ENCODE data around the gene WNT3. TPM values are rescaled to one million over a fixed set of nuclear protein-coding genes. Genes with fewer than 3 reads are reported as not detected.

Gene WNT3
- total and polyA plus RNA-seq, 9 donors = 1.9 to 8.9 (median 2.8) TPM

DNA sequence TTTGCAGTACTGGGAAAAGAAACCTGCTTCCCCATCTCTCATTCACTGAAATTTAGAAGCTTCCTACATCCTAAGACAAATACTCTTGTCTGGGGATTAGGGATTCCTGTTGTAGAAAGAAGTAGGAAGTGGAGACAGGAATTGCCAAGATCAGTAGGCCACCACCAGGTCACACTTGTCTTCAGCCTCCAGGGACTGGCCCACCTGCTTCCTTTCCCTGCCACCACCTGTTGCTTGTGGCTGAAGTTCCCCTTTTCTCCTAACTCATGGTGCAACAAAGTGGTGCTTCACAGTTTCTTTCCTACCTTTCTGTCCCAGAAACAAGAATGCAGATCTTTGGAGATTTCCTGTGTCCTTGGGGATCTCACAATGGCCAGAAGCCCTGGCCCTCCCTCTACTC is 82.4 kb downstream of the WNT3 start:
- Histone ChIP-seq H3K27ac (ENCODE audit: low read length) (no peak overlapping the region), H3K27me3 (ENCODE audit: control insufficient read depth, insufficient read depth, low read length) (no peaks in the 10 kb centered on the region)

DNA sequence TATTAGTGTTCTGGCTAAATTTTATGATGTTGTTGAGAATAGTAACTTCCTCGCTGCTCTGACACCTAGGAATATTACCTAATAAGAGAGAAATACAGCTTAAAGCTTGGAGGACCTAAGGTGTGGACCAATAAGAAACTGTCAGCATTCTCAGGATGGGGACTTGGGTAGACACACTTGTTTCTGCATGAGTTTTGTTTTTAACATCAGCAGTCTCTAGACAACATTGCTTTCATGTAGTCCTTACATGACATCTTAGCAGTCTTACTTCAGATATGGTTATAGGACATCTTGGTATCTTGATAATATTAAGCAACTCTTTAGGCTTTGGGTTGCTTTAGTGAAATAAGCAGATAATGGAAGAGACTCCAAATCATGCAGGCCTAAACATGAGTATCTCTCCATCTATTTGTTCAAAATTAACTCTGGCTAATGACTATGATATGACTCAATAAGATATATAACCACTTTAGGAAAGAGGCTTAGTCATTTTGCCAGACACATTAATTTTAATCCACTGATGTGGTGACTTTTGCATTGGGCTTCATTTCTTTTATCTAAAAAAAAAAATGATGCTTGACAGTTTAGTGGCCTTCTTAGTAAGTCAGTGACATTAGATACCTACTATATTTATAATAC is 84.5 kb downstream of the WNT3 start:
- H3K4me3 ChIP-seq (ENCODE audit: low read length) = no peak overlapping the region
- peaks cover 4% of the 10 kb centered on the region for H3K4me1 ChIP-seq (ENCODE audit: control insufficient read depth, insufficient read depth, low read length)
- WGBS (ENCODE audit: insufficient coverage) = no CpG with 5 or more reads among the region's 1 CpG
- no peaks in the 10 kb centered on the region for H3K27me3 ChIP-seq (ENCODE audit: control insufficient read depth, insufficient read depth, low read length)
- H3K9me3 ChIP-seq (replicated peaks; ENCODE audit: control insufficient read depth, low read depth, low read length) = no peaks in the 10 kb centered on the region
- H3K27ac ChIP-seq (ENCODE audit: low read length) = no peak overlapping the region
- DNase-seq = no peak
- H3K36me3 ChIP-seq (ENCODE audit: control insufficient read depth, insufficient read depth, low read length) = peaks cover 3% of the 10 kb centered on the region

More for the DNA sequence above, 82.4 kb downstream of the WNT3 start:
- peak; percentile 5 for DNase-seq
- no peak overlapping the region for H3K4me3 ChIP-seq (ENCODE audit: low read length)
- peaks cover 4% of the 10 kb centered on the region for H3K4me1 ChIP-seq (ENCODE audit: control insufficient read depth, insufficient read depth, low read length)
- no peaks in the 10 kb centered on the region for H3K9me3 ChIP-seq (replicated peaks; ENCODE audit: control insufficient read depth, low read depth, low read length)
- H3K36me3 ChIP-seq (ENCODE audit: control insufficient read depth, insufficient read depth, low read length) = peaks cover 3% of the 10 kb centered on the region

DNA sequence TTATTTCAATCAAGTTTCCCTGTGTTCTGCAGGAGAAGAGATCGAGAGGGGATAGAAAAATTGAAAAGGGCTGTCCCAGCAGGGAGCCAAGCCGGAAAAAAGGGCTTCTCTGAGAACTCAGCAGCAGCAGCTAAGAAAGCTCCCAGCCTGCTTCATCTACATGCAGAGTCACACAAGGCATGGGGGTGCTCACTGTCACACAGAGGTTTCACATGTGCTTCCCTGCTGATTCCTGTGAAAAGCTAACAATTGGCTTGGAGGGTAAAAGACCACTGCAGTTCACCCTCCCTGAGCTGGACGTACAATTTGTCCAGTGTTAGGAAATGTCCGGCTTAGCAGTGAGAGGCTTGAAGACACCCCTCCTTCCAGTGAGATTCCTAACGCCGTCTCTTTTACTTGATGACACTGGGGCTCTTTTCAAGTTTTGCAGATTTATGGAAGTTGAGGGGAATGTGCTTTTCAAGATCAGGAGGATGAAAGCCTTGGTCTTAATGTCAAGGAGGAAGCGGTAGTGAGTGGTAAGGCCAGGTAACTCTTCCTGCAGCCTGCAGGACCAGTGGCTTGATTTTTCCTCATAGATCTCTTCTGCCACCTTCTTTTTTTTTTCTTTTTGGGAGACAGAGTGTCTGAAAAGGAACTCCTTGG is 85.6 kb downstream of the WNT3 start:
- H3K4me1 ChIP-seq (ENCODE audit: control insufficient read depth, insufficient read depth, low read length) = peaks cover 4% of the 10 kb centered on the region
- DNase-seq = no peak
- no peaks in the 10 kb centered on the region for H3K9me3 ChIP-seq (replicated peaks; ENCODE audit: control insufficient read depth, low read depth, low read length)
- no peaks in the 10 kb centered on the region for H3K27me3 ChIP-seq (ENCODE audit: control insufficient read depth, insufficient read depth, low read length)
- no peak overlapping the region for H3K27ac ChIP-seq (ENCODE audit: low read length)
- no peak overlapping the region for H3K4me3 ChIP-seq (ENCODE audit: low read length)
- 55% methylated on average over 2 of the region's 7 CpGs for WGBS (ENCODE audit: insufficient coverage)
- peaks cover 4% of the 10 kb centered on the region for H3K36me3 ChIP-seq (ENCODE audit: control insufficient read depth, insufficient read depth, low read length)

DNA sequence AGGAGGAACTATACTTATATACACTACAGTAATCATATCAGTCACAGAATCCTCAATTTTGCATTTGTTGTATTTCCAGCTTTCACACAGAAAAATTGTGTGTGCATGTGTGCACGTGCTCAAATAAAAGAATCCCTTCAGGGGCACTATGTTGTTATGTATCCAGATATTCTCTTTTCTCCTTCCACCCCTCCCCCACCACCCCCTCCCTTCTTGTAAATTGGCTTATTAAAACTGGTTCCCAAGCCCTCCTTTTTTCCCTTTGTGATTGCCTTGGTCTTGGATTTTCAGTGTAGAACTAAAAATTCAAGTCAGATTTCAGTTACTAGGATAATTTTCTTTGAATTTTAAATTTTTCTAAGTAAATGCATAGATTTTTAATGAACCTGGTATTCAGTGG is 86.3 kb downstream of the WNT3 start:
- Histone ChIP-seq H3K4me1 (ENCODE audit: control insufficient read depth, insufficient read depth, low read length) (peaks cover 4% of the 10 kb centered on the region), H3K4me3 (ENCODE audit: low read length) (no peak overlapping the region), H3K9me3 (replicated peaks; ENCODE audit: control insufficient read depth, low read depth, low read length) (no peaks in the 10 kb centered on the region), H3K27ac (ENCODE audit: low read length) (no peak overlapping the region), H3K36me3 (ENCODE audit: control insufficient read depth, insufficient read depth, low read length) (peaks cover 5% of the 10 kb centered on the region), H3K27me3 (ENCODE audit: control insufficient read depth, insufficient read depth, low read length) (no peaks in the 10 kb centered on the region)
- no CpG with 5 or more reads among the region's 1 CpG for WGBS (ENCODE audit: insufficient coverage)
- no peak for DNase-seq

DNA sequence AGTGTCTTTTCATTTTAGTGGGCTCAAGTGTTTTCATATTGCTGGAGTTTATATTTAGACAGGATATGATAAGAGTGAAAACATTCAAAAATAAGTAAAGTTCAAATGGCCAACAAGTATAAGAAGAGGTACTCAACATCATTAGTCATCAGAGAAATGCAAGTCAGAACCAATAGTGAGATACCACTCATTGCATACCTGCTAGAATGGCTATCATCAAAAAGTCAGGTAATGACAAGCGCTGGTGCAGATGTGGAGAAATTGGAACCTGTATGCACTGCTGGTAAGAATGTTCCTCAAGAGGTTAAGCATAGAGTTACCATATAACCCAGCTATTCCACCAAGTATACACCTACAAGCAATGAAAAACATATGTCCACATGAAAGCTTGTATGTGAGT is 87.8 kb downstream of the WNT3 start:
- DNase-seq = no peak
- H3K4me1 ChIP-seq (ENCODE audit: control insufficient read depth, insufficient read depth, low read length) = no peaks in the 10 kb centered on the region
- H3K4me3 ChIP-seq (ENCODE audit: low read length) = no peak overlapping the region
- no peaks in the 10 kb centered on the region for H3K9me3 ChIP-seq (replicated peaks; ENCODE audit: control insufficient read depth, low read depth, low read length)
- peaks cover 8% of the 10 kb centered on the region for H3K36me3 ChIP-seq (ENCODE audit: control insufficient read depth, insufficient read depth, low read length)
- H3K27ac ChIP-seq (ENCODE audit: low read length) = no peak overlapping the region
- no peaks in the 10 kb centered on the region for H3K27me3 ChIP-seq (ENCODE audit: control insufficient read depth, insufficient read depth, low read length)
- WGBS (ENCODE audit: insufficient coverage) = no CpG with 5 or more reads among the region's 1 CpG

DNA sequence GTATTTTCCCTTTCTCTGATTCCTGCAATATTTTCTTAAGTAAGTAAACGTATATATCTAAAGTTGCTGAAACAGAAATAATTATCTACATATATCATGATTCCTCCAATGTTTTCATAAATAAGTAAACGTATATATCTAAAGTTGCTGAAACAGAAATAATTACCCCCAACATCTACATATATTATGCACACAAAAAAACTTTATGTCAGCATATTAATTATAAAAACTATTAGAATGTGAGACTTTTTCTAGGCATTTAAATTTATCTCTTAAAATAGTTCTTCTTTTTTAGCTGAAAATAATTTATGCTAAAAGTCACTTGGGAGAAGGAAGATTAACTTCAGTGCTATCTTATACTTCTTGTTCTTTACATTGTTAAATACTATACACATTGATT is 88.5 kb downstream of the WNT3 start:
- Histone ChIP-seq H3K27ac (ENCODE audit: low read length) (no peak overlapping the region), H3K4me3 (ENCODE audit: low read length) (no peak overlapping the region), H3K9me3 (replicated peaks; ENCODE audit: control insufficient read depth, low read depth, low read length) (no peaks in the 10 kb centered on the region), H3K27me3 (ENCODE audit: control insufficient read depth, insufficient read depth, low read length) (no peaks in the 10 kb centered on the region), H3K4me1 (ENCODE audit: control insufficient read depth, insufficient read depth, low read length) (no peaks in the 10 kb centered on the region), H3K36me3 (ENCODE audit: control insufficient read depth, insufficient read depth, low read length) (peaks cover 8% of the 10 kb centered on the region)
- DNase-seq = no peak
- no CpG with 5 or more reads among the region's 2 CpGs for WGBS (ENCODE audit: insufficient coverage)

DNA sequence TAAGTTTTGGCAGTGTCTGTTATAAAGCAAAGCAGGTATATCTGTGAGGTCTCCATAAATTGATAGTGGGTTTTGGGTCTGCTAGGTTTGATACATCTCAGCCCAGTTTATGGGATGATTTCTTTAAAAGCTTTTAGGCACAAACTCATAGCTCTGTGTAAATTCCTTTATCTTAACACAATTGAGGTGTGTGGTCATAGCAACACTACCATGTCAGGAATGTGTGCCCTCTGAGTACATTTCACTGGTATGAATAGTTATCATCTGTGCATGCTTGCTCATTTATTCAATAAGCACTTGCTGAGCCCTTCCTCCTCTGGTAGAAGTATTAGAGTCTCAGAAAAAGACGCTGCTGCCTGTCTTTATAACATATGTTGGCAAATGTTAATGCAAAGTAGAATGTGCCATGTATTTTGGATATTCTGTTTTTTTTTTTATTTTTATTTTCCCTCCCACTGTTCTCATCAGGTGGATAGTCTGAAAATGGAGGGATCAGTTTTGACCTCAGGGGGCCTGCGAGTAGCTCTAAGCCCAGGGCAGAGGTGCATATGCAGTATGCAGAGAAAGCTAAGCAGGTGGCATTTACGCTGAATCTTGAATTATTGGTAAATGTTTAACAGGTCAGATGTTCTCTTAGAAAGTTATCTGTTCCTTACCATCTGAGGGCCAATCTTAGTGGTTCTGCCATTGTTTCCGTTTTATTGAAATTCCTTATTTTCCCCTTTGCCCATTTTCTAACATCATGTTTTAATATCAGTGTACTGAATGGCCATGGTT is 90.7 kb downstream of the WNT3 start:
- Histone ChIP-seq H3K27me3 (ENCODE audit: control insufficient read depth, insufficient read depth, low read length) (no peaks in the 10 kb centered on the region), H3K4me1 (ENCODE audit: control insufficient read depth, insufficient read depth, low read length) (no peaks in the 10 kb centered on the region), H3K4me3 (ENCODE audit: low read length) (no peak overlapping the region), H3K27ac (ENCODE audit: low read length) (no peak overlapping the region), H3K9me3 (replicated peaks; ENCODE audit: control insufficient read depth, low read depth, low read length) (no peaks in the 10 kb centered on the region), H3K36me3 (ENCODE audit: control insufficient read depth, insufficient read depth, low read length) (peaks cover 6% of the 10 kb centered on the region)
- WGBS (ENCODE audit: insufficient coverage) = 100% methylated on average over 1 of the region's 4 CpGs
- DNase-seq = no peak

DNA sequence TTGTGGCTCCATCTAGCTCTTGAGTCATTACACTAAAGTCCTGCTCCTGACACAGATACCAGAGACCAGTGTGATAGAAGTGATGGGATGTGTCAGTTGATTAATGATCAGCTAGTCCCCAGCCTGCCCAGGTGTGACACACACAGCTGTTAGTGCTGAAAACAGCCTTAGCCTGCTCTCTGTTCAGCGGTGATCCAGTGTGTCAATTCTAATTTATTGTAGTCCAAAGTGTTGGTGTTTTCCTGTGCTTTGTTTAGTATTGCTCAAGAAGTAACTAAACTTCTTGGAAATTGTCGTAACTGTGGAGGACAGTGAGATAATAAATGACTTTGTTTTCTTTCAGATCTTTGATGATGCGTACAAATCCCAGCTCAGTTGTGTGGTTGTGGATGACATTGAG is 92.3 kb downstream of the WNT3 start:
- no peaks in the 10 kb centered on the region for H3K4me1 ChIP-seq (ENCODE audit: control insufficient read depth, insufficient read depth, low read length)
- no peak for DNase-seq
- no peaks in the 10 kb centered on the region for H3K9me3 ChIP-seq (replicated peaks; ENCODE audit: control insufficient read depth, low read depth, low read length)
- peaks cover 5% of the 10 kb centered on the region for H3K36me3 ChIP-seq (ENCODE audit: control insufficient read depth, insufficient read depth, low read length)
- H3K4me3 ChIP-seq (ENCODE audit: low read length) = no peak overlapping the region
- no CpG with 5 or more reads among the region's 3 CpGs for WGBS (ENCODE audit: insufficient coverage)
- H3K27ac ChIP-seq (ENCODE audit: low read length) = no peak overlapping the region
- no peaks in the 10 kb centered on the region for H3K27me3 ChIP-seq (ENCODE audit: control insufficient read depth, insufficient read depth, low read length)

DNA sequence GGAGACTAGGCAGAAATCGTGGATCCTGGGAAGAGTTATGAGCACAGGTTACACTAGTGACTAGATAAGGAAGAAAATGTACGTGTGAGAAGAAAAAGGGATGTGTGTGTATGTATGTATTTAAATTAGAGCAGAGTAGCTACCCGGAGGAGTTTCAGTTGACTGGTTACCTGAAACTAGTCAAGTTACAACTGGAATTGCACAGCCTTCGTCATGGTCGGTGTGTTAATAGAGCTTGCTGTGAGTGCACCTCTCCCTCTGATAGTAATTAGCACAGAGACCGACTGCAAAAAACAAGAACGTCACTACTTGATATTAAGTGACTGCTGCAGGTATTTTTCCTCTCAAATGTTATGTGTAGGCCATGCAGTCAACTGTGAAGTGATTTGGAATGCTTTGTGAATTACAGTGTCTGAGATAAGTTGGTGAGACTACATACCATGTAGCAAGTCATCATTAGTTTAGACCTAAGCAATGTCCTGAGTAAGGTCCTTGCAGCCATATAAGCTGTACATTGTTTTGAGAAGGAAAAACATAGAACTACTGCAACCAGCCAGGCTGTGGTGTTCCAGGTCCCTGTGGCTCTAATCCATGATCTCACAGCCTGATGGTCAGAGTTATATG is 95.7 kb downstream of the WNT3 start:
- Histone ChIP-seq H3K4me1 (ENCODE audit: control insufficient read depth, insufficient read depth, low read length) (no peaks in the 10 kb centered on the region), H3K27me3 (ENCODE audit: control insufficient read depth, insufficient read depth, low read length) (no peaks in the 10 kb centered on the region), H3K9me3 (replicated peaks; ENCODE audit: control insufficient read depth, low read depth, low read length) (no peaks in the 10 kb centered on the region), H3K4me3 (ENCODE audit: low read length) (no peak overlapping the region), H3K36me3 (ENCODE audit: control insufficient read depth, insufficient read depth, low read length) (peaks cover 12% of the 10 kb centered on the region), H3K27ac (ENCODE audit: low read length) (no peak overlapping the region)
- 77% methylated on average over 5 of the region's 7 CpGs for WGBS (ENCODE audit: insufficient coverage)
- DNase-seq = no peak

DNA sequence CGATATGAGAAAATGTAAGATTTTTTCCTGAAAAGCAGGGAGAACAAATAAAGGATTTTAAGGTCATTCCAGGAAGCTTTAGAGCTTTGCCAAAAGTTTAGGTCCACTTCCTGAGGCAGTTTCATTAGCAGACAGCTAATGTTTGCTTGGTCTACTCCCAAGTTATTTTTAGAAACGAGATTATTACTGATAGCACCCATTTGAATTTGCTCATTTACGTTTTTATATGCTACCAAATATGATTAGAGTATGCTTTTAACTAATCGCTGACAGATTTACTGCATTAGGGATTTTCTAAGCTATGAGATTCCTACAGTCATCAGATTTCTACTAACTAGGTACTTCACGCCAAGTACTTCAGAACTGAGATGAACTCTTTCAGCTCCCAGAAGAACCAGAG is 98.1 kb downstream of the WNT3 start:
- DNase-seq = no peak
- Histone ChIP-seq H3K4me3 (ENCODE audit: low read length) (no peak overlapping the region), H3K36me3 (ENCODE audit: control insufficient read depth, insufficient read depth, low read length) (peaks cover 10% of the 10 kb centered on the region), H3K27ac (ENCODE audit: low read length) (no peak overlapping the region), H3K9me3 (replicated peaks; ENCODE audit: control insufficient read depth, low read depth, low read length) (no peaks in the 10 kb centered on the region), H3K4me1 (ENCODE audit: control insufficient read depth, insufficient read depth, low read length) (no peaks in the 10 kb centered on the region), H3K27me3 (ENCODE audit: control insufficient read depth, insufficient read depth, low read length) (no peaks in the 10 kb centered on the region)
- WGBS (ENCODE audit: insufficient coverage) = no CpG with 5 or more reads among the region's 5 CpGs

All from muscle of leg (tissue), 11 donors.